GM12878 (cell line): ENCODE data around the gene TOP1. TPM values are rescaled to one million over a fixed set of nuclear protein-coding genes. Genes with fewer than 3 reads are reported as not detected.

Source experiments
- CHD2 ChIP-seq: IDR thresholded peaks from 2 replicates; pipeline ENCODE4 v1.6.1; 2011; ENCODE audit warnings: low read depth, low read length, improper control_type of control experiment, borderline replicate concordance
- CHD4 ChIP-seq: fragments of 200-600 bp; sonication (generic); IDR thresholded peaks from 2 replicates; pipeline ENCODE4 v1.6.1; 2016; ENCODE audit warnings: mild to moderate bottlenecking
- E2F4 ChIP-seq: IDR thresholded peaks from 2 replicates; pipeline ENCODE4 v1.6.1; 2012; ENCODE audit warnings: low read depth, low read length, improper control_type of control experiment
- JUND ChIP-seq: IDR thresholded peaks from 2 replicates; pipeline ENCODE4 v1.6.1; 2012; ENCODE audit warnings: low read depth, mild to moderate bottlenecking, low read length, improper control_type of control experiment, moderate library complexity
- MYB ChIP-seq: fragments of 150-350 bp; IDR thresholded peaks from 2 replicates; pipeline ENCODE4 v1.6.1; 2014; ENCODE audit warnings: mild to moderate bottlenecking, low read depth, low read length, borderline replicate concordance
- NFYA ChIP-seq: IDR thresholded peaks from 2 replicates; pipeline ENCODE4 v1.6.1; 2011; ENCODE audit warnings: low read depth, mild to moderate bottlenecking, low read length, improper control_type of control experiment, borderline replicate concordance
- SMAD5 ChIP-seq: IDR thresholded peaks from 2 replicates; pipeline ENCODE4 v1.6.1; 2016; ENCODE audit warnings: antibody characterized with exemption, low read depth
- SMARCA5 ChIP-seq: fragments of 450-650 bp; IDR thresholded peaks from 2 replicates; pipeline ENCODE4 v1.6.1; 2017; ENCODE audit warnings: mild to moderate bottlenecking
- STAT1 ChIP-seq: fragments of 450-650 bp; conservative IDR thresholded peaks from 2 replicates; pipeline ENCODE4 v1.6.1; 2014; ENCODE audit warnings: antibody characterized with exemption, mild to moderate bottlenecking
- TCF7 ChIP-seq: IDR thresholded peaks from 2 replicates; pipeline ENCODE4 v1.6.1; 2014; ENCODE audit warnings: antibody characterized with exemption, borderline replicate concordance
- ZNF24 ChIP-seq: fragments of 450-650 bp; IDR thresholded peaks from 2 replicates; pipeline ENCODE4 v1.6.1; 2017; ENCODE audit warnings: antibody characterized with exemption, mild to moderate bottlenecking
- ZNF274 ChIP-seq: IDR thresholded peaks from one replicate; pipeline ENCODE4 v1.8.0; 2011; ENCODE audit not compliant: insufficient read length, insufficient read depth
- ZZZ3 ChIP-seq: IDR thresholded peaks from 2 replicates; pipeline ENCODE4 v1.6.1; 2011; ENCODE audit warnings: low read depth; ENCODE audit not compliant: control insufficient read depth, insufficient read length
- polyA plus RNA-seq, 11 experiments: library from polyadenylated mRNA; depleted of rRNA in 4 of 11; unstranded in 6 of 11; stranded (reverse) in 5 of 11; fragments of >200 nt; fragmentation: Nextera tagmentation in 4 of 11; fragmentation: Illumina TruSeq in 1 of 11; extraction: Ambion mirVana in 4 of 11; extraction: Trizol in 1 of 11; gene quantifications; 1 replicate in 1 of 11; 2 replicates in 10 of 11; pipeline versions ENCODE4 v1.2.1 to v1.2.3, GENCODE V29; 2011 to 2016; ENCODE audit warnings: inconsistent platforms in 2 of 11, missing spikeins in 2 of 11, low read depth in 1 of 11
- total RNA-seq, 4 experiments: library from RNA; depleted of rRNA in 3 of 4; stranded (reverse); fragments of >200 nt in 3 of 4; fragmentation: Illumina TruSeq in 1 of 4; extraction: Trizol in 1 of 4; gene quantifications; 2 replicates each; pipeline versions ENCODE4 v1.2.1 to v1.2.3, GENCODE V29; 2013 to 2021

Gene TOP1
- total and polyA plus RNA-seq, 10 of the 15 experiments (the other 5 are each of a cell fraction or from before 2014, with no cell fraction given): 21.5 to 128 (median 47.3) TPM

- TF ChIP-seq SMARCA5 (no peak), STAT1 (no peak), SMAD5 (no peak), TCF7 (no peak), ZZZ3 (no peak), MYB (no peak), E2F4 (no peak), CHD2 (no peak), ZNF24 (no peak), ZNF274 (no peak), JUND (no peak), NFYA (no peak), CHD4 (no peak)
Observed at GRCh38 chr20:41068806-41069205, 40.2 kb downstream of the TOP1 start (continued).
